WERI-Rb-1 (cell line): Measurements from ENCODE around the gene SHANK3.

ENCODE experiments used
- DNase-seq: peaks from one replicate; pipeline ENCODE4 v3.0.0-alpha.2; 2020
- H3K27ac ChIP-seq: fragments of 250-450 bp; sonication (Bioruptor Pico); 2 replicates; pipeline ENCODE4 v1.5.1; 2020; ENCODE audit warnings: mild to moderate bottlenecking, moderate library complexity
- H3K27me3 ChIP-seq: fragments of 250-450 bp; sonication (Bioruptor Pico); 2 replicates; pipeline ENCODE4 v1.5.1; 2021; ENCODE audit warnings: mild to moderate bottlenecking, low read depth, moderate library complexity; ENCODE audit not compliant: insufficient read depth, severe bottlenecking
- H3K36me3 ChIP-seq: fragments of 250-450 bp; sonication (Bioruptor Pico); 2 replicates; pipeline ENCODE4 v1.5.1; 2020; ENCODE audit warnings: mild to moderate bottlenecking, moderate library complexity
- H3K4me3 ChIP-seq: 2 replicates; pipeline ENCODE4 v1.5.1; 2011; ENCODE audit warnings: low read depth, mild to moderate bottlenecking, control low read depth, low read length
- H3K9me3 ChIP-seq: fragments of 250-450 bp; sonication (Bioruptor Pico); 2 replicates; pipeline ENCODE4 v1.5.1; 2021; ENCODE audit warnings: mild to moderate bottlenecking, moderate library complexity; ENCODE audit not compliant: severe bottlenecking
- CTCF ChIP-seq: IDR thresholded peaks from 2 replicates; pipeline ENCODE4 v1.5.1; 2011; ENCODE audit warnings: low read depth, mild to moderate bottlenecking, control low read depth, inconsistent platforms, low read length

SHANK3 gene

GRCh38 chr22:50706481-50707125 lies 34.0 kb downstream of the SHANK3 start:
- TF ChIP-seq CTCF = no peak

GRCh38 chr22:50708474-50708873 lies 35.9 kb downstream of the SHANK3 start:
- DNase-seq = no peak

More at GRCh38 chr22:50706481-50707125, 34.0 kb downstream of the SHANK3 start:
- no peak overlapping the region for H3K4me3 ChIP-seq
- H3K9me3 ChIP-seq = no peaks in the 10 kb centered on the region
- peaks cover 8% of the 10 kb centered on the region; the same call in 1 of the 2 replicates for H3K36me3 ChIP-seq
- DNase-seq = no peak
- H3K27ac ChIP-seq = no peak overlapping the region
- no peaks in the 10 kb centered on the region for H3K27me3 ChIP-seq

GRCh38 chr22:50708996-50709395 lies 36.4 kb downstream of the SHANK3 start:
- no peak for DNase-seq
- Histone ChIP-seq H3K27ac (no peak overlapping the region), H3K27me3 (no peaks in the 10 kb centered on the region), H3K9me3 (no peaks in the 10 kb centered on the region), H3K36me3 (peaks cover 8% of the 10 kb centered on the region; the same call in 1 of the 2 replicates), H3K4me3 (no peak overlapping the region)
- no peak for TF ChIP-seq CTCF

More at GRCh38 chr22:50708474-50708873, 35.9 kb downstream of the SHANK3 start:
- Histone ChIP-seq H3K36me3 (peaks cover 8% of the 10 kb centered on the region; the same call in 1 of the 2 replicates), H3K9me3 (no peaks in the 10 kb centered on the region), H3K4me3 (no peak overlapping the region), H3K27me3 (no peaks in the 10 kb centered on the region), H3K27ac (no peak overlapping the region)
- no peak for TF ChIP-seq CTCF

- no peak for DNase-seq
- H3K4me3 ChIP-seq = no peak overlapping the region
- no peaks in the 10 kb centered on the region for H3K27me3 ChIP-seq
- no peak overlapping the region for H3K27ac ChIP-seq
- H3K36me3 ChIP-seq = 0 out of 2 replicates have a peak, but pooled peaks cover 3% of the 10 kb centered on the region
- TF ChIP-seq CTCF = no peak
- no peaks in the 10 kb centered on the region for H3K9me3 ChIP-seq
Measured at GRCh38 chr22:50710221-50710620, 37.6 kb downstream of the SHANK3 start.

GRCh38 chr22:50710886-50711285 lies 38.3 kb downstream of the SHANK3 start:
- Histone ChIP-seq H3K9me3 (no peaks in the 10 kb centered on the region), H3K36me3 (0 out of 2 replicates have a peak, but pooled peaks cover 3% of the 10 kb centered on the region), H3K27ac (no peak overlapping the region), H3K27me3 (no peaks in the 10 kb centered on the region), H3K4me3 (no peak overlapping the region)
- no peak for TF ChIP-seq CTCF
- DNase-seq = no peak
